ENCODE results near the gene PARPBP. TPM values are rescaled to one million over a fixed set of nuclear protein-coding genes. Genes with fewer than 3 reads are reported as not detected.
A peak's percentile ranks its signal among the peaks of the same experiment; 100 is the strongest.
"Not testable (repeated sequence)": the region's sequence is repeated elsewhere in the genome, so short reads cannot be mapped to it uniquely, and the experiment has no call there.

The PARPBP gene
- total RNA-seq (2014; rRNA removed; shearing (Covaris generic)): 14.7 and 22.3 TPM in 2 replicates

DNA sequence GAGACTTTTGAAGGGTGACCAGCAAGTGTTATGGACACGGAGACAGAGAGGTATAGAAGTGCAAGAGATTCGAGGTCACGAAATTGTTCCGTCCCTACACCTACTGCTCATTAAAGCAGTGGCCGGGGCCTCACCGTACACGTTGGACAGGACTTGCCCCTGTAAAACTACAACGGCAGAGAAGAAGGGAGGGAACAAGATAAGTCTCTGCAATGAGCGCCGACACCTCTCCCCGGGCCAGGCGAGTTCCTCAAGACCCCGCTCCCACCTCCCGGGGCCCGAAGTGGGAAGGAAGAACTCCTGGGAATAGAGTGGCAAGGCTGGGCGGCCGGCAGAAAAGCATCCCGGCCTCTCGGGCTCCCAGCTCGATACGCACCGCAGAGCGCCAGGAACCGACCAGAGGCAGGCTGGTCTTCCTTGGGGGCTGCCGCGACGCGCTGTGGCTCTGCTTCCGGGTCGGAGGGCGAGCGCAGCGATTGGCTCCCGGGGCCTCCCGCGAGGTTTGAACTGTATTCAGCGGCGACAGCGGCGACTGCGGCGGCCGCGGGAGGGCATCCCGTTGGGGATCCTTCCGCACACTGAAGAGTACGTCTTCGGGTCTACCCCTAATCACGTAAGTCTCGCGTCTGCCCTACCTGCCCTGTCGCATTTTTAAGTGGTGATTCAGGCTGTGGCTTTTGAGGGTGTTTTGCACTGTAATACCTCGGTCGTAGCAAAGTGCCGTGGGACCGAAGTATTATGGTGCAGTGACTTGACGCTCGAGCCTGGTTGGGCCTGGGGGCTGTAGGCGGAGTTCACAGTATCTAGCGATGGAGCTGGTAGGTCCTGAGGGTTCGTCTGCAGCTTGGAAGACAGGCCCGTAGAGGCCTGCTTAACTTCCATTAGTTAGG is at the start of gene PARPBP, which contains the start of gene NUP37:
Gene PARPBP, plus strand, starts transcription at position 510 of the 890 bp plus-strand sequence. CDS start 3,706 bp downstream, outside the sequence.
Gene NUP37, minus strand, starts transcription at position 441 of the 890 bp plus-strand sequence. CDS start 1,596 bp downstream, outside the sequence.
- DNase-seq (ENCODE audit: low read depth): peak; percentile 87

GRCh38 chr12:102072092-102072491 is 47.9 kb upstream of the PARPBP start:
- not testable (repeated sequence) for DNase-seq (ENCODE audit: low read depth)

DNA sequence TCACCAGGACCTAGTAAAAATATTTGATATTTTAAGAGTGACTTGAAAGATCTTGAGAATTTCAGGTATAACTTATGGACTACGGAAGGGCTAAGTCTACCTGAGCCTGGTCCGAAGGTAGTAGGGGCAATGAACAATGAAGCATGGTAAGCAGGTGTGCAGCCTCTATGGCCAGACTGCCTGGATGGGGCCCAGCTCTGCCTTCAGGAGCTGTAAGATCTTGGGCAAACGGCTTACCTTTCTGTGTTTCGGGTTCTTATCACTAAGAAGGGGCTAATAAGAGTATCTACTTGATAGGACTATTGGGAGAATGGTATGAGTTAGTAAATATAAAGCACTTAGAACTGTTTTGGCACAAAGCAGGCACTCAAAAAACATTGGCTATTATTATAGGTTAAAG is 39.1 kb upstream of the PARPBP start:
- no peak for DNase-seq (ENCODE audit: low read depth)

DNA sequence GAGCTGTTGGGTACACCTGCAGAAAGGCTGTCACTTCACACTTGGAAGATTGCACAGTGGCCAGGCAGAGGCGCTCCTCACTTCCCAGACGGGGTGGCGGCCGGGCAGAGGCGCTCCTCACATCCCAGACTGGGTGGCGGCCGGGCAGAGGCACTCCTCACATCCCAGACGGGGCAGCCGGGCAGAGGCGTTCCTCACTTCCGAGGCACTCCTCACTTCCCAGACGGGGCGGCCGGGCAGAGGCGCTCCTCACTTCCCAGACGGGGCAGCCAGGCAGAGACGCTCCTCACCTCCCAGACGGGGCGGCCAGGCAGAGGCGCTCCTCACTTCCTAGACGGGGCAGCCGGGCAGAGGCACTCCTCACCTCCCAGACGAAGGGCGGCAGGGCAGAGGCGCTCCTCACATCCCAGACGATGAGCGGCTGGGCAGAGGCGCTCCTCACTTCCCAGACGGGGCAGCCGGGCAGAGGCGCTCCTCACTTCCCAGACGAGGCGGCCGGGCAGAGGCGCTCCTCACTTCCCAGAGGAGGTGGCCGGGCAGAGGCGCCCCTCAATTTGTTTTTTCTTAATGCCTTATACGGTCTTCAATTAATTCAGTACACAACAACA is 30.7 kb upstream of the PARPBP start:
- DNase-seq (ENCODE audit: low read depth): not testable (repeated sequence)

GRCh38 chr12:102093319-102093718 is 26.7 kb upstream of the PARPBP start:
- DNase-seq (ENCODE audit: low read depth): no peak

DNA sequence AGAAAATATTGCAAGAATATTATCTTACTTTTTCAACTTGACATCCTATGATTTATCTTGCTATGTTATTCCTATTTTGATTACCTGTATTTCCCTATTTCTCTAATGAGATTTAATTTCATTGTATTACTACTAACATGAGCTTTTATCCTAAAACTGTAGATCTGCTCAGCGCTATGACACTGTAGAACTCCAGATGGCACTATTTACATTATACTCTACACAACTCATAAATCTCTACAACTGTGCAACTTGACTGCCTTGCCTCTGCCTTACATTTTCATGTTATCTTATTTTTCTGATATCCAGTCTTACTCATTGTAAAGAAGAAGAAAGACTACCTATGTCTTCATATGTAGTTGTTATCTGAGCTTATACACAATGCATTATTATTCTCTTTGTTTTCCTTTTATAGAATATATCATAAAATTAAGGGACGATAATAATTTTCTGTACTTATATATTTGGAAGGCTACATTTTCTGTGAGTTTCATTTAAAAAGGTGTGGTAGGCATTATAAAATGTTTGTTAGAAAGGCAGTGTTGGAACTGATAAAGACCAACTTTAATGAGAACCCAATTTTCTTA is 24.2 kb upstream of the PARPBP start:
- DNase-seq (ENCODE audit: low read depth): peak; percentile 9

- DNase-seq (ENCODE audit: low read depth): no peak
Measured at GRCh38 chr12:102096855-102097254, 23.1 kb upstream of the PARPBP start.

DNA sequence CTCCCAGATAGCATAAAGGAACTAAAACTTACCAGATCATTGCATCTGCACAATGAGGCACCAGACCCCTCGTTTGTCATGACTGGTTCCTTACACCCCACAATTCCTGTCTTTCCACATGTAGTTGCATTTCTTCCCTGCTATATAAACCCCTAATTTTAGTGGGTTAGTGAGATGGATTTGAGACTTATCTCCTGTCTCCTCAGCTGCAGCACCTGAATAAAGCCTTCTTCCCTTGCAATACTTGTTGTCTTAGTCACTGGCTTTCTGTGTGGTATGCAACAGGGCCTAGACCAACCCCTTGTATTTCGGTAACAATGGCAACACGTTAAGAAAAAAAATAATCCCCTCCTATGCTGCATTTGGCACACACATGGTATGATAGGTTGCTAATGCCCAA is 13.1 kb upstream of the PARPBP start:
- no peak for DNase-seq (ENCODE audit: low read depth)

DNA sequence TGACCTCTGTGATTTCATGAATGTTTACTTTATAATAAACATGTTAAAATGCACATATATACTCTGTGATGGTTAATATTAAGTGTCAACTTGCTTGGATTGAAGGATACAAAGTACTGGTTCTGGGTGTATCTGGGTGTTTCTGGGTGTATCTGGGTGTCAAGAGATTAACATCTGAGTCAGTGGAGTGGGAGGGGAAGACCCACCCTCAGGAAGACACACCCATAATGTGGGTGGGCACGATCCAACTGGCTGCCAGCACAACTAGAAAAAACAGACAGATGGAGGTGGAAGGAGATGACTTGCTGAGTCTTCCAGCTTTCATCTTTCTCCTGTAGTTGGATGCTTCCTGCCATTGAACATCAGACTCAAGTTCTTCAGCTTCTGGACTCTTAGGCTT is 12.0 kb upstream of the PARPBP start:
- DNase-seq (ENCODE audit: low read depth): no peak

DNA sequence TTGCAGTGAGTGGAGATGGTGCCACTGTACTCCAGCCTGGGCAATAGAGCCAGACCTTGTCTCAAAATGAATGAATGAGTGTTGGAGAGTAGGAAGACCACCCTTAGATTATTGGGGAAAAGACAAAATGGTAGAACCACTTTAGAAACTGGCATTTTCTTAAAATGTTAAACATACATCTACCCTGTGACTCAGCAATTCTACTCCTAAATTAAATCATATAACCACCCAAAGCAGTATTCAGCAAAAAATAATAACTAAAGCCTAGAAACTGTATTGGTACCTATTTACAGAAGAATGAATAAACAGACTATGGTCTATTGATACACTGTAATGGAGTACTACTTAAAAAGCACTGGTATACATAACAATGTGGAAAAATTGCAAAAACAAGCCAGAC is 9.2 kb upstream of the PARPBP start:
- no peak for DNase-seq (ENCODE audit: low read depth)

GRCh38 chr12:102114212-102114611 is 5.8 kb upstream of the PARPBP start:
- no peak for DNase-seq (ENCODE audit: low read depth)

- DNase-seq (ENCODE audit: low read depth): no peak
Measured at GRCh38 chr12:102116392-102116791, 3.6 kb upstream of the PARPBP start.

- peak; percentile 20 for DNase-seq (ENCODE audit: low read depth)
Measured at GRCh38 chr12:102118874-102119273, 1.1 kb upstream of the PARPBP start.

GRCh38 chr12:102120564-102120873 is 536 bp downstream of the PARPBP start:
- no peak for DNase-seq (ENCODE audit: low read depth)

DNA sequence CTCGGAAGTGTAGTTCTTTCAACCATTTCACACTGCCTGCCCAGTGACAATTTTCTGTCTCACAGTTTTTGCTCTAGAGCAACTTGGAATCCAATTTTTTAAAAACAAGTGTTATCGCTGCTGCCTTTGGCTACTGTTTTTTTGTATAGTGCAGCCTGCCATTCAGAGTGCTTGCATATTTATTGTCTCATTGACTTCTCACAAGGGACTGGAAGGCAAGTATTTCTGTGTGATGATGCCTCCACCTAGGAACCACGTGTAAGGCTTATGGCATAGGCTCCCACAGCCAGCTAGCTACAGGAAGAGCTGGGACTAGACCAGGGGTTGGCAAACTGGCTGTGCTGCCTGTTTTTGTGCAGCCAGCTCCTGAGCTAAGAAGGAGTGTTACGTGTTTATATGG is 903 bp downstream of the PARPBP start:
- peak; percentile 43 for DNase-seq (ENCODE audit: low read depth)

DNA sequence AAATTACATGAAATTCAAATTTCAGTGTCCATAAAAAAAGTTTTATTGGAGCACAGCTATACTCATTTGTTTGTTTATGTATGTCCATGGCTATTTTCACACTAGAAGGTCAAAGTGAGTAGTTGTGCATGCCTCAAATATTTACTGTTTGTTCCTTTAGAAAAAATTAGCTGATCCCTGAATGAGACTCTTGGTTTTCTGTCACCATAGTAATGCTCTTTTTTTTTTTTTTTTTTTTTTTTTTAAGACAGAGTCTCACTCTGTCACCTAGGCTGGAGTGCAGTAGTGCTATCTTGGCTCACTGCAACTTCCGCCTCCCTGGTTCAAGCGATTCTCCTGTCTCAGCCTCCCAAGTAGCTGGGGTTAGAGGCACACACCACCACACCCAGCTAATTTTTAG is 1.3 kb downstream of the PARPBP start:
- not testable (repeated sequence) for DNase-seq (ENCODE audit: low read depth)

DNA sequence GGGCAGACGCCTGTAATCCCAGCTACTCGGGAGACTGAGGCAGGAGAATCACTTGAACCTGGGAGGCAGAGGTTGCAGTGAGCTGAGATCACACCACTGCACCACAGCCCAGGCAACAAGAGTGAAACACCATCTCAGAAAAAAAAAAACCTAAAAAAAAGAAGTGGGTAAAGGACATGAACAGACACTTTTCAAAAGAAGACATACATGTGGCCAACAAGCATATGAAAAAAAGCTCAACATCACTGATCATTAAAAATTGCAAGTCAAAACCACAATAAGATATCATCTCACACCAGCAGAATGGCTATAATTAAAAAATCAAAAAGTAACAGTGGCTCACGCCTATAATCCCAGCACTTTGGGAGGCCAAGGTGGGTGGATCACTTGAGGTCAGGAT is 10.7 kb downstream of the PARPBP start:
- DNase-seq (ENCODE audit: low read depth): not testable (repeated sequence)

DNA sequence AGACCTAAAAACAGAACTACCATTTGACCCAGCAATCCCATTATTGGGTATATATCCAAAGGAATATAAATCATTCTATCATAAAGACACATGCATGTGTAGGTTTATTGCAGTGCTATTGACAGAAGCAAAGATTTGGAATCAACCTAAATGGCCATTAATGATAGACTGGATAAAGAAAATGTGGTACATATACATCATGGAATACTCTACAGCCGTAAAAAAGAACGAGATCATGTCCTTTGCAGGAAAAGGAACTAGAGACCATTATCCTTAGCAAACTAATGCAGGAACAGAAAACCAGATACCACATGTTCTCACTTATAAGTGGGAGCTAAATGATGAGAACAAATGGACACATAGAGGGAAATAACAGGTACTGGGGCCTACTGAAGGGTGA is 11.5 kb downstream of the PARPBP start:
- DNase-seq (ENCODE audit: low read depth): not testable (repeated sequence)

GRCh38 chr12:102137619-102138018 is 17.6 kb downstream of the PARPBP start:
- not testable (repeated sequence) for DNase-seq (ENCODE audit: low read depth)

GRCh38 chr12:102142866-102143373 is 22.9 kb downstream of the PARPBP start:
- not testable (repeated sequence) for DNase-seq (ENCODE audit: low read depth)

DNA sequence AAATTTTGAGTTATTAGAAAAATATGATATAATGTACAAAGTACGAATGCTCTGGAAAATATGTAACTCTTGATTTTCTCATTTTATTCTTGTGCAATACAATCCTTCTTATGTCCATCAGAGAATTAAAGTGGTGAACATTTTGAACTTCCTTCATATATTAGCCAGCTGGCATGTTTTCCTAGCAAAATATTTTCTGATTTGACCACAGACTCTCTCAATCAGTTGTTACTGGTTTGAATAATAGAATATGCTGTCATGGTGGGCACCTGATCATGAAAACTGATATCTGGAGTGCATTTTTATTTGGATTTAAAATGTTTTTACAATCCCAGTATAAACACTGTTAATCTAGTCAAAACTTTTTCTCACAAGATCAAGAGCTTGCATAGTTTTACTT is 24.2 kb downstream of the PARPBP start:
- no peak for DNase-seq (ENCODE audit: low read depth)

DNA sequence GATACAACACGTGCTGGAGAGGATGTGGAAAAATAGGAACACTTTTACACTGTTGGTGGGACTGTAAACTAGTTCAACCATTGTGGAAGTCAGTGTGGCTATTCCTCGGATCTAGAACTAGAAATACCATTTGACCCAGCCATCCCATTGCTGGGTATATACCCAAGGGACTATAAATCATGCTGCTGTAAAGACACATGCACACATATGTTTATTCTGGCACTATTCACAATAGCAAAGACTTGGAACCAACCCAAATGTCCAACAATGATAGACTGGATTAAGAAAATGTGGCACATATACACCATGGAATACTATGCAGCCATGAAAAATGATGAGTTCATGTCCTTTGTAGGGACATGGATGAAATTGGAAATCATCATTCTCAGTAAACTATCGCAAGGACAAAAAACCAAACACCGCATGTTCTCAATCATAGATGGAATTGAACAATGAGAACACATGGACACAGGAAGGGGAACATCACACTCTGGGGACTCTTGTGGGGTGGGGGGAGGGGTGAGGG is 27.1 kb downstream of the PARPBP start:
- not testable (repeated sequence) for DNase-seq (ENCODE audit: low read depth)
